ENCODE results near the gene CRIP2.

Gene CRIP2

DNA sequence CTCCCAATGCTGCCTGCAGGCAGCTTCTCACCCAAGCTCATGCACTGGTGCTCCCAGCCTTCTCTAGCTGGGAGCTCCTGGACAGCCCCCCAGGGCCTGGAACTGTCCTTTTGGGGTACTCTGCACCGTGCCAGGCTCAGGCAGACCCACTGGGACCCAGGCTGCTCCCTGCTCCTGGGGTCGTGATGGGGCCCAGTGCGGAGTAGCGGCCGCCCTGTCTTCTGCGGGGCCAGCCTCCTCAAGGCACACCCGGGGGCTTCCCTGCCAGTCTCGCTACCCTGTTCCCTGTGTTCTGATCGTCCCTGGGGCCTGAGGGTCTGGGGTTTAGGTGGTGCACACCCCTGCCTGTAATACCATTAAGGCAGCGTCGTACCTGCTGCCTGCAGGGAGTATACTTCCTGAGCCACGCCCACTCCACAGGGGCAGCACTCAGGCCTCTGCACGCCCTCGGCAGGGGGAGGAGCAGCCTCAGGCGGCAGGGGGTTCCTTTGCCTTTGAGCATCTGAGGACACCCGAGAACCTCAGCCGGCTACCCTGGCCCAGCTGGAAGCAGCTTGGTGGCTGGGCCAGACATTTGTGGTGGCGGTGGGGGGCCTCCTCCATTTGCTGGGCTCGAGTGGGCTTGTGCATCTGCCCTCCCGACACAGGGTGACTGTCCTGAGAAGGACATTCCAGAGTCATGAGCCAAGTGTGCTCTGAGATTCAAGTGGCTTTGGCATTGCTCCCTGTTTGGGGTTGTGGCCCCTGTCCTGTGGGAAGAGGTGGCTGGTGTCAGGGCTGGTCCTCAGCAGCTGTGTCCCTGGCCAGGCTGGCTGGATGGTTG, 9.2 kb upstream of the CRIP2 start:
- peak; percentile 14 for DNase-seq

DNA sequence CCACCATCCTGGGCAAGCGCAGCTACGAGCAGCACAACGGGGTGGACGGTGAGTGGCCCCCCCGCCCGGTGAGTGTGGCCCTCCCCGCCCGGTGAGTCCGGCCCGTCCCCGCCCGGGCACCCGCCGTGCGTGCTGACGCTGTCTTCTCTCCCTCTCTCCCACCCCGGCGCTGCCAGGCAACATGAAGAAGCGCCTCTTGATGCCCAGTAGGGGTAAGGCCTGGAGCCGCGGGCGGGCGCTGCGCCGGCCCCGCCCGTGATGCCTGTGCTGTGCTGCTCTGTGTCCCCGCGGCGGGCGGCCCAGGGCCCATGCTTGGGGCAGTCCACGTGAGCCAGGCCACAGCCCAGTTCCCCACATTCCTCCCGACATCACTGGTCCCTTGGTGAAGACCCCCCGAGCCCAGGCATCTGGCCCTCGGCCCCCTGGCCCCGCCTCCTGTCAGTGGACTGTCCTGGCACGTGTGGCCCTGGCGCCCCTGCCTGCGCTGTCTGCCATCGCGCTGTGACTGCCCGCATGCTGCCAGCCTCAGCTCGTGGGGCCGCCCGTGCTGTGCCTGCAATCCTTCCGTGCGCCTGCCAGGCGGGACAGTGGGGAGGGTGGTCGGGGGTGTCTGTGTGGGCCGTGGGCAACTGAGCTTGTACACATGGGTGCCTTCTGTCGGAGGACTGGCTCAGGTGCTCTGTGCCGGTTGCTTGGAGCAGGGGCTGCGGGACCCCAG, 7.9 kb upstream of the CRIP2 start:
- DNase-seq = no peak

DNA sequence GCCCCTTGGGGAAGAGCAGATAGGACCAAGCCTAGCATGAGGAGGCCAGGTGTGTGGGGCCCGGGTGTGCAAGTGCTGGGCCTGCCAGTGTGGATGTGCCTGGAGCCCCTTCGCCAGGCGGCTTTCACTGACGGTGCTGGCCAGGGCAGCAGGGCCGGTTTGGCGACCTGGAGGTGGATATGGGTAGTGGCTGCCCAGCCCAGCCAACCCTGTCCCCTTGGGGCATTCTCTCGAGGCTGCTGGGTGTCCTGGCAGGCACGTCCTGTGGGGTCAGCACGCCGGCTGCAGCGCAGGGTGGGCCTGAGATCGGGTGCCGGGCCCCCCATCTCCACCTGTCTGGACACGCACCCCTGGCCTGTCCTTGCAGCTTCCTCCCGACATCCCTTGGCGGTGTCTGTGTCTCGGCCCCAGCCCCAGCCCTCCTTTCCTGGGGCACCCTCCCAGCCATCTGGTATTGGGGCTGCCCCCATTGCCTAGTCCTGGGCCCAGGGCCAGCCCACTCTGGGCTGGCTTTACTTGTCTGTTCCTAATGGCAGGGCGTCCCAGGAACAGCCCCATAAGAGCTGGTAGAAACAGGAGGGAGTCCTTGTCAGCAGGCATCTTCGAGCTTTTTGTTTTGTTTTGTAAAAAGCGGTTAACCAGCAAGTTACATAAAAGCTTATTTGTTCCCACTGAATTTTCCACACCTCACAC, 7.2 kb upstream of the CRIP2 start:
- DNase-seq = no peak

DNA sequence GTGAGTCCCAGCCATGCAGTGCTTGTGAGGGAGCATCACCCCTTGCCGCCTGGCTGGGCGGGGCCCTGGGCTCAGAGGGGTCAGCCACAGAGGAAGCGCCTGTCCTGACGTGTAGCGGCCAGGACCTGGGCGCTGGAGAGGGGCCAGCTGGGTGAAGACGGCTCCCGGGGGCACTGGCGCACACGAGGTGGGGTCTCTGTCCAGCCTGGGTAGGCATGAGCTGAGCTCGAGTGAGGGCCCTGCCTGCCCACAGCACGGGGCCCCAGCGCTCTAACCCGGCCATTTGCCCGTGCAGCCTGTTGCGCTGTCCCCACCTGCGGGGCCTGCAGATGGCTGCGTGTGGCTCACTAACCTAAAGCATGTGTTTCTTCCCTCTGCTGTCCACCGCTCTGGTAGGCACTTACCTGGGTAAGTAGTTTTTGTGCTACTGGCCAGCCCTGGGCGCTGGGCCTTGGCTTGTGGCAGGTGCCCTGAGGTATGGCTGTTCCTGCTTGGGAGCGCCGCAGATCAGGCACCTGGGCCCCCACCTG, 6.6 kb upstream of the CRIP2 start:
- no peak for DNase-seq

DNA sequence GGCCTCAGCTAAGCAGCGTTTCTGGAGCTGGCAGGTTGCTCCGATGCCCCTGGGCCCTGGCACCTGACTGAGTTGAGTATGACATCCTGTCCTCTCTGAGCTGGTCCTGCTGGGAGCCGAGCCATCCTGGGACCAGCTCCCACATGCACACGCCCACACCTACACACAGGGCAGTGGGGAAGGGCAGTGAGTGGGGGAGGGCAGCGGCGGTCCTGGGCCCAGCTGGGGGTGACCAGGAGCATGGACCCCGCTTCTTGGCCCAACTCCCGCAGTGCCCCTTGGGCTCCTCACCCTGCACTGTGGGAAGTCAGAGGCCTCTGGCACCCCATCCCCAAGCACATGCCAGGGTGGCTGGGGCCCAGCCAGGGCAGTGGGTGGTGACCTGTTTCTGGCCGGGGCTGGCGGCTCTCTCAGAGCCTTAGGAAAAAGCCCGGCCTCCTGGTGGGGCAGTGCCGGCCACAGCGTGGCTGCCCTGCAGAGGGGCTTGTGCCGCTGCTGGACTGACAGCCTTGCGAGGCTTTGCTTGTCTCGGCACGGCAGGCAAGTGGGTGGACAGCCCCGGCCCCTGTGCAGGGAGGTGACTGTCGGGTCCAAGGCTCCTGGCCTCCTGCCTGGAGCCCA, 5.9 kb upstream of the CRIP2 start:
- DNase-seq = no peak

DNA sequence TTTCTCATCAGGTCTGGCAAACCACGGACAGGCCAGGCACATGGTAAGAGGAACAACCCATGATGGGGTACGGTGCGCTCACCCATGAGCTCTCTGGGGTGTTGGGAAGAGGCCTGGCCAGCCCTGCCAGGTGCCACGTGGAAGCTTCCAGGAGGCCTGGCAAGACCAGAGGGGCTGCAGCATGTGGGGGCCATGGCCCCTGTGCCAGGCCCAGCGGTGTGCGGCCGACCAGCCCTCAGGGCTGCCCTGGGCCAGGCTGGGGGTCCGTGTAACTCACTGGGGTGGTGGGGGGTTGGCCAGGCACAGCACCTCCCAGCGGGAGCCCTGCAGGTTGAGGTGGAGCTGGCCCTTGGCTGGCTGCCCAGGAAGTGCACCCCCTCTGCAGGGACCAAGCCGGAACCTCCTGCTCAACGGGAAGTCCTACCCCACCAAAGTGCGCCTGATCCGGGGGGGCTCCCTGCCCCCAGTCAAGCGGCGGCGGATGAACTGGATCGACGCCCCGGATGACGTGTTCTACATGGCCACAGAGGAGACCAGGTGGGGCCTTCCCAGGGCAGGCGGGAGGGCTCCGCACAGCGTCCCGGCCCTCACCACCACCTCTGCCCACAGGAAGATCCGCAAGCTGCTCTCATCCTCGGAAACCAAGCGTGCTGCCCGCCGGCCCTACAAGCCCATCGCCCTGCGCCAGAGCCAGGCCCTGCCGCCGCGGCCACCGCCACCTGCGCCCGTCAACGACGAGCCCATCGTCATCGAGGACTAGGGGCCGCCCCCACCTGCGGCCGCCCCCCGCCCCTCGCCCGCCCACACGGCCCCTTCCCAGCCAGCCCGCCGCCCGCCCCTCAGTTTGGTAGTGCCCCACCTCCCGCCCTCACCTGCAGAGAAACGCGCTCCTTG, 4.9 kb upstream of the CRIP2 start:
- DNase-seq = no peak

DNA sequence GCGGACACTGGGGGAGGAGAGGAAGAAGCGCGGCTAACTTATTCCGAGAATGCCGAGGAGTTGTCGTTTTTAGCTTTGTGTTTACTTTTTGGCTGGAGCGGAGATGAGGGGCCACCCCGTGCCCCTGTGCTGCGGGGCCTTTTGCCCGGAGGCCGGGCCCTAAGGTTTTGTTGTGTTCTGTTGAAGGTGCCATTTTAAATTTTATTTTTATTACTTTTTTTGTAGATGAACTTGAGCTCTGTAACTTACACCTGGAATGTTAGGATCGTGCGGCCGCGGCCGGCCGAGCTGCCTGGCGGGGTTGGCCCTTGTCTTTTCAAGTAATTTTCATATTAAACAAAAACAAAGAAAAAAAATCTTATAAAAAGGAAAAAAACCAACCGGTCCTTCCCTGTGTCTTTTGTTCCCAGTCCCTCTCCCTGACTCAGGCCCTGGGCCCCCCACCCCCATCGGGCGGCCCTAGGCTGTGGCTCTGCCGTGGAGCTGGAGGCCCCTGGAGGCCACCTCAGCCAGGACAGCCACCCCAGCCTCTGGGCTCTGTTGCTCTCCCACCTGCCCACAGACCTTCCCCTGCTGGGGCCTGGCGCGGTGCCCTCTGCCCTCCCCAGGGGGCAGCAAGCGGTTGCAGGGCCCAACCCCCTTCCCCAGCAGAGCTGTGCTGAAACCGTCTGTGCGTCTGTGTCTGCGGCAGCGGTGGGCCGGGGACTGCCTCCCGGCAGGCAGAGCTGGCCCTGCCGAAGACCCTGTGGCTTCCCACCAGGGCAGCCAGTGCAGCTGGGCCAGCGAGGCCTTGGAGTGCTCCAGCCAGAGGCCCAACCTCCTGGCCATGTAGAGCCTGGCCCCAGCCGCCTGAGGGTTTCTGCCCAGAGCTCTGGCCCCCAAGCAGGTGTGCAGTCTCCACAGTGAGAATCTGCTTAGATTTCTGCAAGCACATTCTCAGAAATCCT, 4.0 kb upstream of the CRIP2 start:
- DNase-seq = peak; percentile 59

DNA sequence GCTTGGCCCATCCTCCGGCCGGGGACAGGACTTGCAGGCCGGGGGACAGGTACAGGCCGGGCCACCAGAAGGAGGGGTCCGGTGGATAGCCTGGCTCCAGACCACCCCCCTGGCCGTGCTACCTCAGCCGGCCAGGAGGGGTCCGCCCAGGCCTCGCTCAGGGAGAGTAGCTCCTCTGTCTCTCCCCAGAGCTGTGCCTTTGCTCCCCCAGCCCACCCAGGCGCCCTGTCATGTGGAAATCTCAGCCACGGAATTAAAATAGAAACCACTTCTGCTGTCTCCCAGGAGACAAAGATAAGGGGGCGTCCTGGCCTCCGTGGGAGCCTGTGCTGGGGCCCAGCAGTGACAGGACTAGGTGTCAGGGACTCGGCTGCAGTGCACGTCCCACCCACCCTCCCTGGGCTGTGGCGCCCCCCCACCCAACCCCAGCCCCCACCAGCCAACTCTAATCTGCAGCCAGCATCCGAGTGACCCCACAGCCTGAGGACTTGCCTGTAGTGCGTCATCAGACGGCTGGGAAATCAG, 3.3 kb upstream of the CRIP2 start:
- no peak for DNase-seq

DNA sequence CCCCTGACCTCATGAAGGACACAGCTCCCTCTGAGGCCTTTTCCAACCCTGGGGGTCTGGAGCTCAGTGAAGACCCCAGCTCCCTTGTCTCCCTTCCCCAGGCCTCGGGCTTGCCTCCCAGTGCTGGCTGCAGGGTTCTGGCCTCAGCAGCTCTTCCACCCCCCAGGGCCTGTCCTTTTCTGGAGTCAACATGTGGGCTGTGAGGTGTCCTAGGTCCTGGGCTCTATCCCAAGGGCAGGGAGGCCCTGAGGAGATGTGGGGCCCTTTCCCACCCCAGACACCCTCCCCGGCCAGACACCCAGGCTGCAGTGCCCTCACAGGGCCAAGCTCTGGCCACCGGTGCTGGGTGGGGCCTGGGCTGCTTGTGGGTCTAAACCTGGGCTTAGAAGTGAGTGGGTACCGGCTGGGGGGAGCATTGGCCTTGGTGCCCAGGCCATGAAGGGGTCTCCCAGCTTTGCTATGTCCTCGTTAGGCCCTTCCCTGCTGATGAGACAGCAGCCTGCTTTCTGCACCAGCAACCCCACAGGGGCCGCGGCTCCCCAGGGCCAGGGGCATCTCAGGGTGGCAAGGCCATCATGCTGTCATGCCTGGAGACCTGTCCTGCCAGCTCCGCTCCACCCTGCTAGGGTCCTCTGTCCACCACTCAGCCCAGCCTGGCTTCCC, 2.7 kb upstream of the CRIP2 start:
- DNase-seq = peak; percentile 28

DNA sequence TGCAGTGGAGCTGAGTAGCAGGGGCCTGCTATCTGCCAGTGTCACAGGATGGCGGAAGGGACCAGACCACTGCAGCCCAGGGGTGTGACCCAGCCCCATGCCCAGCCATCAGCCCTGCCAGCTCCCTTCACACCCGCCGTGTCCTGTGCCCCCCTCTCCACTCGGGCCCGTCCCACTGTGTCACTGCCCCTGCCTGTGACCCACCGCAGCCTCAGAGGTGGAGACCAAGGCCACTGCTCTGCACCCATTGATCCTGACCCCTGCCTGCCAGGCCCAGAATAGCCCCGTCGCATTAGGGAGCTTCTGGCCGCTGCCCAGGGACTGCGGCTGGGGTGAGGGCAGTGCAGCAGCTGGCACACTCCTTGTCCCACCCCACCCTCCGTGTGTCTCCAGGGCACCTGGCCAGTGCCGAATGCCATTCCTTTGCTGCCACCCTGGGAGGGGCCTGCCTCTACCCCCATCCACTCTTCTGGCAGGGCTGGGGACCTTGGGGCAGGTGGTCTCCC, 2.1 kb upstream of the CRIP2 start:
- no peak for DNase-seq

DNA sequence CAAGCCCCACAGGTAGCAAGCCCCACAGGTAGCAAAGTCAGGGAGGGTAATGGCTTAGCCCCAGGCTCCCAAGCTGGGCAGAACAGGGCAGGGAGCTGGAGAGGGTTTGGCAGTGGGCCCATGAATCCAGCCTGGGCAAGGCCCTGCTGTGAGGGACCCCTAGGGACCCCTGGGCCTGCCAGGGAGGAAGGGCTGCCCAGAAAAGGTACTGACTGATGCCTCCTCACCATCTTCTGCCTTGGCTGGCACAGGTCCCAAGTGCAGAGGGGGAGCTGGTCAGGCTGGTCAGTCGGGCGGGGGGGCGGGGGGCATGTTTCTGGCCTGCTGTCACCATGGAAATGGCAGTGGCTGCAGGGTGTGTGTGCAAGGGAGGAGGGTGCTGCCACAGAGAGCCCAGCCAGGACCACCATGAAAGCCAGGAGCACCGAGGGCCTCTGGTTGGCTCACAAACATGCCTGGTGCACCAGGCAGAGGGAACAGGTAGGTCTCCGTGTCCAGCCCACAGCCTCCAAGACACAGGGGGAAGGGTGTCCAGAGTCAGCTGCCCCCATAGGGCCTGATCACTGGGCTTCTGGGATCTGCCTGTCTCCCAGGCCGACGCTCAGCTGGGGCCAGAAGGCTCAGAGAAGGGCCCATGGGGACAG, 1.5 kb upstream of the CRIP2 start:
- DNase-seq = no peak

DNA sequence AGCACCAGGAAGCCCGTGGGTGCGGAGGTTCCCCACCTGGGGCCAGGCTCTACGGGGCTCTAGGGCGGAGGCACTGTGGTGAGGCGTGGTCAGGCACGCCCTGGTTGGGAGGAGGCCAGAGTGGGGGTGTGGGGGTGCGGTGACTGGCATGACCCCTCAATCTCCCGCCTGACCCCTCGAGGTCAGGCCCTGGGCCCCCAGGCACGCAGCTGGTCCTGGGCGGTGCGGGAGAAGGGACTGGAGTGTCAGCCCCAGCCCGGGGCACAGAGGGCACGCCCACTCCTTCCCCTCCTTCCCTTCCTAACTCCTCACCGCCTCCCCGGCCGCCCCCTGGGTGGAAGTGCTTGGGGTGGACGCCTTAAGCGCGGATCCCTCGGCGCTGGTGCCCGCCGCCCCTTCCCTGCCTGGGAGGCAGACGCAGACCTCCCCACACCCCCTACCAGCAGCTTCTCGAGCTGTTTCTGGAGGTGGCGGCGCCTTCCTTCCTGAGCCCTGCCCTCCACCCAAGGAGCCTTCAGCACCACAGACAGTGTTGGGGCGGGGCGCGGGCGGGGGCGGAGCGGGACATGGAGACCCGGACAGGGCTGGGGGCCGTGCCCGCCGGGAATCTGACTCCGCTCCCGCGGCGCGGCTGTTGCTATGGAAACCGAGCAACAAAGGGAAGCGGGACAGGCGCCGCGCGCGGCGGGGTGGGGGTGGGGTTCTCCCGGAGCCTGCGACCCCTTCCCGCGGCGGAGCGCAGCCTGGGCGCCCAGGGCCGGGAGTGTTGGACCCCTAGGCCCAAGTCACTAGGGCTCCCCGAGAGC, 741 bp upstream of the CRIP2 start:
- DNase-seq = peak; percentile 97

DNA sequence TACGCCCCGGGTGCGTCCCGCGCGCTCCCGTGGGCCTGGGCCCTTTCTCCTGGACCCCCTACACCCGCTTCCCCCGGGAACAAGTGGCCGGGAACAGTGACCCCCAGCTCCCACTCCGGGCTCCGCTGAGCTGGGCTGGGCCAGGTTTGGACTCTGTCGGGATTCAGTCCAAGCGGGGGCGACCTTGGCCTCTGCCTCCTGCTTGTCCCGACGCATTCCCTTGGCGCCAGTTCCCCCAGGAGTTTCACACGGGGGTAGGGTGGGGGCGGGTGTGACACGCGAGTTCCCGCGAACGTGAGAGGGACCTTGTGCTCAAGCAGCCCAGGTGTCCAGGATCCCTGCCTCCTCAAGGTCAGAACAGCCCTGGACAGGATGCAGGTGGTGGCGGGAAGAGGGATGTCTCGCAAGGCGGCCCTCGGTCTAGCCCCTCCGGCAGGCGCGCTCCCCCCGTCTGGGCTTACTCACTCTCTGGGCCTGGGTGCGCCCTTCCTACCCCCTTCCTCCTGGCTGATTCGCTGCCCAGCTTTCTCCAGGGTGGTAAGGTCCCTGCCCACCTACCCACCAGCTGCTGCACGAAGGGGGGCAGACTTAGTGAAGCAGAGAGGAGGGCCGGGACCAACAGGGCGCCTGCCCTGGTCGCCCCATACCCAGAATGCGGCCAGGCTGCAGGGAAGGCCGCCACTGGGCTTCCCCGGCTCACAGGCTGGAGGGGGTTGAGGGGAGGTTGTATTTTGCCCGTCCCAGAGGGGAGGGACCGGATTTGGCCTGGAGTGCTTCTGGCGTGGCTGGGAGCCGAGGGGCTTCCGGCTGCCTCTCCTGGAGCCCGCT, 862 bp downstream of the CRIP2 start:
- peak; percentile 53 for DNase-seq

DNA sequence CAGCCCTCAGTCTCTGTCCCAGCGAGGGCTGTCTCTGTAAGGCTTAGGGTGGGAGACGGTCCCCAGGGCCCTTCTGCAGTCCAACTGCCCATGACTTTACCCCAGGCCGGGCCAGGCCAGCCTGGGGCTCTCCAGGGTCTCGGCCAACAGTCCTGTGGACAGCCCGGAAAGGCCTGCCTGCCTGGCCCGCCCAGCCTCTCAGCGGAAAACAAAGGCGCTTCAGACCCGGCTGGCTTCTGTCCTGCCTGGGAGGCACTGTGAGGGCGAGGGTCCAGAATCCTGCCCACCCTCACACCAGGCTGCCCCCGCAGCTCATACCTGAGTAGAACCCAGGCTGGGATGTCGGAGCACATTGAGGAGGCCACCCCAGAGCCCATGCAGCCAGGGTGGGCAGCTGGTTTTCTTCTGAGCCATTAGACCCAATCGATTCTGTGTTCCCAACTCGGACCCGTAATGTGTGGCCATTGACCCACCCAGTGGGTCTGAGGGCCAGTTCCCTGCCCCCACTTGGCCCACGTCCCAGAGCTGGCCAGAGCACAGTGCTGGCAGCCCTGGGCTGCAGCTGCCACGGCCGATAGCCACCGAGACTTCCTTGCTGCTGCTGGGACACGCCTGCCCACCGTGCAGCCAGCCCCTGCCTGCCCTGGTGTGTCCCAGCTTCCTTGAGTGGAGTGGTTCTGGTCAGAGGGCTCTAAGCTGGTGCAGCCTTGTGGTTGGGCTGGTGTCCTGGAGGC, 1.6 kb downstream of the CRIP2 start:
- DNase-seq = peak; percentile 54

DNA sequence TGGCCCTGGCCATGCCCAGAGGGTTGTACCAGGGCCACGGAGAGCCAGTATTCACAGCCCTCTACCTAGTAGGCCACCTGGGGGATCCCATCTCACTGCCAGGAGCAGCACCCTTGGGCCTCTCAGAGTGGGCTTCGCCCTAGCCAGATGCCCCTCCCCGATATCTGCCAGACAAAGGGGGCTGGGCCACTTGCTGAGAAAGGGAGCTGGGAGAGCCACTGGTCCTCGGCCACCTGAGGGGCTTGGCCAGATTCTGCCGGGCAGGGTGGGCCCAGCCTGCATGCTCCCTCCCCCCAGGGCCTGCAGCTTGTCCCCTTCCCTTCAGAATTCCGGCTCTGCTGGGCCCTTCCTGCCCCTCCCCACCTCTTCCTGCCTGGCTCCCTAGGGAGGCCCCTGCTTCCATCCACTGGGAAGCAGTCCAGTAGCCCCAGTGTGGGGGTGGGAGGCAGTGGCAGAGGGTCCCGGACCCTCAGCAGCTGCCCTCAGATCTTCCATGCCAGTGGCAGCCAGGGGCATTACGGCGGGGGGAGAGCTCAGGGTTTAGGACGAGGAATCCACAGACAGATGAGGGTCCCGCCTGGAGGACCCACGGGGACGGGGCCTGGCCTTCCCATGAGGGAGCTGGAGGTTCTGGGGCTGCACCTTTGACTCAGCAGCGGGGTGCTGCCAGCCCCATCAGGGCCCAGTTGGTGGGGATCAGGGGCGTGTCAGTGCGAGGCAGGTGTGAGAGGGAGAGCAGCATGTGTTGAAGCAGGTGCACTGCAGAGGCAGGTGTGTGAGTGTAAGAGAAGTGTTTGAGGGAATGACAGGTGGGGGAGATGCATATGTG, 2.4 kb downstream of the CRIP2 start:
- DNase-seq = no peak

Data from eye (tissue), 1 donor.